Spleen (tissue), 11 donors: ENCODE data around the gene ZC3H15. TPM values are rescaled to one million over a fixed set of nuclear protein-coding genes. Genes with fewer than 3 reads are reported as not detected.

Source experiments
- DNase-seq: peaks from one replicate; pipeline ENCODE4 v3.0.0-alpha.2; 2020
- H3K27ac ChIP-seq, 8 donors: fragments of 200-600 bp; sonication (generic) in 7 of 8; 1 replicate in 4 of 8; 2 replicates in 4 of 8; pipeline versions ENCODE4 v1.5.0 to v1.8.0; 2016 to 2021; ENCODE audit warnings: inconsistent platforms in 4 of 8, mild to moderate bottlenecking in 4 of 8, moderate library complexity in 1 of 8
- H3K27me3 ChIP-seq, 7 donors: fragments of 200-600 bp; sonication (generic) in 6 of 7; replicated peaks in 1 of 7; 1 replicate in 4 of 7; 2 replicates in 3 of 7; pipeline versions ENCODE4 v1.5.0 to v1.8.0; 2016 to 2021; ENCODE audit warnings: inconsistent platforms in 3 of 7, mild to moderate bottlenecking in 1 of 7
- H3K36me3 ChIP-seq, 6 donors: fragments of 200-600 bp; sonication (generic) in 5 of 6; 1 replicate in 4 of 6; 2 replicates in 2 of 6; pipeline versions ENCODE4 v1.5.0 to v1.8.0; 2016 to 2021; ENCODE audit warnings: inconsistent platforms in 2 of 6
- H3K4me1 ChIP-seq, 6 donors: fragments of 200-600 bp; sonication (generic) in 5 of 6; 1 replicate in 3 of 6; 2 replicates in 3 of 6; pipeline versions ENCODE4 v1.5.0 to v1.8.0; 2016 to 2021; ENCODE audit warnings: inconsistent platforms in 3 of 6
- H3K4me3 ChIP-seq, 8 donors: fragments of 200-600 bp; sonication (generic) in 7 of 8; 1 replicate in 4 of 8; 2 replicates in 4 of 8; pipeline versions ENCODE4 v1.5.0 to v1.8.0; 2016 to 2021; ENCODE audit warnings: inconsistent platforms in 4 of 8, mild to moderate bottlenecking in 4 of 8, moderate library complexity in 2 of 8
- H3K9me3 ChIP-seq, 8 donors: fragments of 200-600 bp; sonication (generic) in 7 of 8; 1 replicate in 4 of 8; 2 replicates in 4 of 8; pipeline versions ENCODE4 v1.5.0 to v1.8.0; 2016 to 2021; ENCODE audit warnings: inconsistent platforms in 4 of 8
- CTCF ChIP-seq, 11 experiments: fragments of 200-600 bp in 7 of 11; fragments of 450-650 bp in 4 of 11; sonication (generic) in 4 of 11; IDR thresholded peaks in 8 of 11; conservative IDR thresholded peaks in 3 of 11; 1 replicate in 7 of 11; 2 replicates in 4 of 11; pipeline versions ENCODE4 v1.4.0 to v1.8.0; 2016 to 2021; ENCODE audit warnings: antibody characterized with exemption in 11 of 11, inconsistent platforms in 4 of 11, mild to moderate bottlenecking in 1 of 11
- POLR2A ChIP-seq, 3 donors: fragments of 450-650 bp; IDR thresholded peaks; one replicate each; pipeline ENCODE4 v1.5.1; 2017; ENCODE audit warnings: antibody characterized with exemption in 3 of 3, mild to moderate bottlenecking in 1 of 3
- POLR2AphosphoS5 ChIP-seq, 3 donors: sonication (generic); formaldehyde crosslinking; IDR thresholded peaks; one replicate each; pipeline ENCODE4 v1.5.1; 2017; ENCODE audit warnings: antibody characterized with exemption in 3 of 3
- WGBS, 5 donors: extraction: QIAGEN DNeasy Blood & Tissue Kit in 3 of 5; methylation state at CpG; one replicate each; pipeline versions ENCODE4 v1.1.5 to v1.1.7; 2013 to 2018; 5-methylcytosine and 5-hydroxymethylcytosine counted together
- intact Hi-C: fragments of 100-400 bp; cut with DNase I; formaldehyde crosslinking; loops from one replicate; pipeline ENCODE4 v1.15.0; 2023; ENCODE audit warnings: low total_unique reads
- polyA plus RNA-seq, 3 donors: library from polyadenylated mRNA; stranded (reverse); fragments of 200-250 nt; gene quantifications; one replicate each; pipeline ENCODE4 v1.2.1, GENCODE V29; 2013
- total RNA-seq, 7 donors: library from RNA; depleted of rRNA in 3 of 7; stranded (reverse); fragments of >200 nt in 3 of 7; fragmentation: NEBNext Ultra II Directional in 4 of 7; extraction: Animal tissue kit (Norgen Biotek cat#: 25700) in 4 of 7; gene quantifications; one replicate each; pipeline versions ENCODE4 v1.1.0 to v1.2.1, GENCODE V29; 2016 to 2021
- donor health status: healthy with polysubstance abuse.
- donor health status: DM: no; HTN: no; CAD: no; lungs with moderate emphysema.
- donor health status: DM: no; HTN: no; CAD: no.
- donor health status: Bipolar disorder and iron deficiency.
- donor health status: healthy.
- donor health status: DM: no; HTN: no; CAD: no.
- donor health status: DM: yes; HTN: yes; CAD: no.

The ZC3H15 gene
- total and polyA plus RNA-seq, 10 donors, result 38.2 to 62.6 (median 51.3) TPM

- peaks cover 0 to 18% (median 5%) of the 10 kb centered on the region in 6 donors for H3K36me3 ChIP-seq
- H3K9me3 ChIP-seq, result no peaks in the 10 kb centered on the region
- no peaks in the 10 kb centered on the region for H3K4me1 ChIP-seq
- H3K27ac ChIP-seq, result no peak overlapping the region
- H3K27me3 ChIP-seq, result no peaks in the 10 kb centered on the region
- 61 to 89% (median 85%) methylated on average over 1 of the region's 1 CpG for WGBS, 5 donors
- DNase-seq, result no peak
- TF ChIP-seq CTCF (IDR thresholded peaks at IDR 0.05 in 8 of 11, conservative IDR thresholded peaks at IDR 0.05 in 3 of 11) (no peak), POLR2A (IDR thresholded peaks at IDR 0.05) (no peak), POLR2AphosphoS5 (IDR thresholded peaks at IDR 0.05) (no peak)
- H3K4me3 ChIP-seq, result no peak overlapping the region
- intact Hi-C loops, result no loop called here
Observed at GRCh38 chr2:186523791-186524190, 37.7 kb downstream of the ZC3H15 start.

- intact Hi-C loops, result no loop called here
- Histone ChIP-seq H3K4me3 (no peak overlapping the region), H3K27ac (no peak overlapping the region), H3K27me3 (no peaks in the 10 kb centered on the region), H3K36me3 (peaks cover 0 to 6% (median 0%) of the 10 kb centered on the region in 6 donors), H3K4me1 (no peaks in the 10 kb centered on the region), H3K9me3 (no peaks in the 10 kb centered on the region)
- WGBS, 5 donors, result 66 to 75% (median 70%) methylated on average over 2 of the region's 2 CpGs
- no peak for TF ChIP-seq POLR2AphosphoS5 (IDR thresholded peaks at IDR 0.05)
- TF ChIP-seq CTCF (IDR thresholded peaks at IDR 0.05 in 8 of 11, conservative IDR thresholded peaks at IDR 0.05 in 3 of 11), result no peak
- TF ChIP-seq POLR2A (IDR thresholded peaks at IDR 0.05), result no peak
- DNase-seq, result no peak
Observed at GRCh38 chr2:186526281-186526680, 40.2 kb downstream of the ZC3H15 start.

GRCh38 chr2:186530314-186530713, 44.3 kb downstream of the ZC3H15 start:
- intact Hi-C loops, result no loop called here
- H3K4me1 ChIP-seq, result no peaks in the 10 kb centered on the region
- DNase-seq, result no peak
- TF ChIP-seq POLR2AphosphoS5 (IDR thresholded peaks at IDR 0.05) (no peak), CTCF (IDR thresholded peaks at IDR 0.05 in 8 of 11, conservative IDR thresholded peaks at IDR 0.05 in 3 of 11) (no peak), POLR2A (IDR thresholded peaks at IDR 0.05) (no peak)
- no peaks in the 10 kb centered on the region for H3K36me3 ChIP-seq
- H3K27ac ChIP-seq, result no peak overlapping the region
- no peaks in the 10 kb centered on the region for H3K27me3 ChIP-seq
- WGBS, 5 donors, result 92 to 95% (median 94%) methylated on average over 3 of the region's 3 CpGs
- no peaks in the 10 kb centered on the region for H3K9me3 ChIP-seq
- no peak overlapping the region for H3K4me3 ChIP-seq

- Histone ChIP-seq H3K4me3 (no peak overlapping the region), H3K36me3 (no peaks in the 10 kb centered on the region), H3K27ac (no peak overlapping the region), H3K9me3 (no peaks in the 10 kb centered on the region), H3K4me1 (no peaks in the 10 kb centered on the region), H3K27me3 (no peaks in the 10 kb centered on the region)
- DNase-seq, result no peak
- intact Hi-C loops, result no loop called here
- TF ChIP-seq POLR2A (IDR thresholded peaks at IDR 0.05) (no peak), POLR2AphosphoS5 (IDR thresholded peaks at IDR 0.05) (no peak), CTCF (IDR thresholded peaks at IDR 0.05 in 8 of 11, conservative IDR thresholded peaks at IDR 0.05 in 3 of 11) (no peak)
Observed at GRCh38 chr2:186531257-186531775, 45.3 kb downstream of the ZC3H15 start.
